GM21717 (cell line): Measurements from ENCODE around the gene CEP104.

ENCODE experiments used
- ATAC-seq: cut with Tn5 transposase; IDR thresholded peaks from one replicate; pipeline ENCODE4 v1.9.1; 2021; ENCODE audit warnings: mild to moderate bottlenecking, moderate library complexity; ENCODE audit not compliant: unreplicated experiment

Gene CEP104

DNA sequence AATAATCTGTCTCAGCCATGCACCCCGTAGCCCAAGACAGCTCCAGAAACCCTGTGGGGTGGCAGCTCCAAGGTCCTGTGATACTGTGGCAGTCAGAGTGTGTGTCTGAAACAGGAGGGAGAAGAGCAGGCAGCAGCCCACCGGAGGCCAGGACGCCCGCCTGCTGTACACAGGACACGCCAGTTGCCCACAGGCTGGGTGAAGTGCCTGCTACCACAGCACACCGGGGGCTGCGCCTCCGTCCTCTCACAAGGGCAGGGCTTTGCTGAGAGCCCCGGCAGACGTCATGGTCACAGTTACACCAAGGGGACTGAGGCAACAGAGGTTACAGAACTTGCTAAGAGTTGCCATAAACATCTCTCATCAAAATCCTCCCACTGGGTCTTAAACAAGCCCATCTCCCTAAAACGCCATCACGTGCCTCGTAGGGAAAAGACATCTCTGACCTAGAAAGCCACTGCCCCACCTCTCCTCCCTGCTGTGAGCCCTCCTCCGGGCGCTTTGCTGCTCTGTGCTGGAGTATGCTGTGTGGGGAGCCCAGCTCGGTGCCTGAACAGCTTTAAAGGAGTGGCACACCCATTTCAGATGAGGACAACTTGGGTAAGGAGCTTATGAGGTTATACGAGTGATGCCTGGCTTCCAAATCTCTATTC is 37.7 kb upstream of the CEP104 start:
- ATAC-seq = no peak

DNA sequence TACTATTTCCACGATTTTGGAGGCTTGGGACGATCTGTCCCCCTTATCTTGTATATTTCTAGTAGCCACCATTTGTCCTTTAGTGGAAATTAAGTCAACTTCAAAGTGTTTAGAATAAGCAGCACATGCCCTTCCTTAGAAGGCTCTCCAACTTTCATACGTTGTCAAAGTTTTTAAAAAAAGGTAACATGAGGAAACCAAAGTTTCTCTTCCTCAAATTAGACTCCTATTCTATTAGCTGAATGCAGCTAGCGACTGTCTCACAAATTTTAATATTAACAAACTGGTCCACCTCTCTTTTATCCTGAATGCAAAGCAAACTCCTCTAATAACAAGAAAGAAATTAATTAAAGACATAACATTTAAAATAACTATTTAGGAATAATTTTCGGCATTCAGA is 36.2 kb upstream of the CEP104 start:
- no peak for ATAC-seq

DNA sequence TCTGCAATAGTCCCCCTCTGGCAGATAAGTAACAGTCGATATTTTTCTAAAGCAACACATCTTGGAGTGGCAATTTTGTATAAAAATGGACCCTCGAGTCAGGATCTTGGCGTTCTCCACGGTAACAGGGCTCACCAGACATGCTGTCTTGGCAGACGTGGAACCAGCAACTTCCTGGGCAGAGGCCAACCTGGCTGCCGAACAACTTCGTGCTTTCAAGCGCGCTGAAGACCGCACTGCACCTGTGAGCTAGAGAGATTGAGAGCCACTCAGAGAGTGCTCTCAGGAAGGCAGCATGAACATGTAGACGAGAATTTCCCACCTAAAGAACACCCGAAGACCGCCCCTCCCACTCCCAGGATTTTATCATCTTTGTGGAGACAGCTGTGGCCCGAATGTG is 35.7 kb upstream of the CEP104 start:
- ATAC-seq = no peak

DNA sequence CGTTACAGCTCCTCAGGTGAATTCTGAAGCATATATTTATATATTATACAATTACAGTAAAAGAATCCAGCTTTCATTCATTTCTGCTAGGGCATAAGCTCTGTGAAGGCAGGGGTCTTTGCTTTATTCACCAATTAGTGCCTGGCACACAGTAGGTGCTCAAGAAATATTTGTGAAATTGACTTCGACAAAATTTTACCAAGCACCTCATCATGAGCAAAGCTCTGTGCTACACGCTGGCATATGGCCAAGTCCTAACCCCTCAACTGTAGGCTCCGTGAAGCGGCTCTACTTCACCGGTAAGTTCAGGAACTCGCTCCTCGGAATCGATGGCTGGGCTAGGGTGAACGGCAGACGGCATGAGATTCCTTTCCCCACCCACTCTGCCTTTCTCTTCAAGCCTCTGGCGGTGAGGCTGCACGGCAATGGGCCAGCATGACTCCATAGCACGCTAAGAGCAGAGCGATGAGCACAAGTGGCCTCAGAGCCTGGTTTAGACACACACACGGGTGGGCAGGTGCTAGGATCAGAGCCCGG is 34.4 kb upstream of the CEP104 start:
- ATAC-seq = no peak

DNA sequence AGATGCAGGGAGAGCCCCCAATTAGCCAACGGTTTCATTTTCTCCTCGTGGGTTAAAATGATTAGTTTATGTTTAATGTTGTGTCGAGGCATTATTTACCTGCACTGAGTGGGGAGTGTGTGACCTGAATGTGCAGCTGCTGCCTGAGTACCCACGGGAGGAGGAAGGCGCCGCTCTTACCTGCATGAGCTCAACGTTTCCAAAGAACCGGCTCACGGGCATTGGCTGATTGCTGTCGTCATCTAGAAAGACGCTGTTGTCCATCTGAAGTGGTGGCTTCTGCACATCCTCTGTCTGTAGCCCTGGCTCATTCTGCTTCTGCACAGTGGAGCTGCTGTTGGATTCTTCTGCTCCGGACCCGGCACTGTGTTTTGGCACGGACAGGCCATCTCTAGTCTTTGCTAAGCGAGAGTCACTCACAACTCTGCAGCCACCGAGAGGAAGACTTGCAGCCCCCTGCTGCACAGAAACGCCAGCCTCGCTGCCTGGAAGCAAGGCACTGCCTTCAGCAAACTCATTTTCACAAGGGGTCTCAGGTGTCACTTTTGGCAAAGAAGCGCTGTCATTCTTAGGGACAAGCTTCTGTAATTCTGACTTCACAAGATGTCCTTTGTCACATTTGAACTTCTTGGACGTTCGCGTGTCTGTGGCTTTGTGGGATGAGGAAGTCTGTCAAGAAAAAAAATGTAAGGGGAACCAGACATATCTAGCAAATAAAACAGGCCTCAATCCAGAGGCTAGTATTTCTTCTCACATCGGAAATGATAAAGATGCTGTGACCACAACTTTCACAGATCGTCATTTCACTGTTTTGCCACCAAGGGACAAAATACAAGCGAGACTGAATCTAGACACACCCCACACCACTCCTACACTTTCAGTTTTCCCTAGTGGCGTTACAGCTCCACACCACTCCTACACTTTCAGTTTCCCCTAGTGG is 33.6 kb upstream of the CEP104 start:
- no peak for ATAC-seq

DNA sequence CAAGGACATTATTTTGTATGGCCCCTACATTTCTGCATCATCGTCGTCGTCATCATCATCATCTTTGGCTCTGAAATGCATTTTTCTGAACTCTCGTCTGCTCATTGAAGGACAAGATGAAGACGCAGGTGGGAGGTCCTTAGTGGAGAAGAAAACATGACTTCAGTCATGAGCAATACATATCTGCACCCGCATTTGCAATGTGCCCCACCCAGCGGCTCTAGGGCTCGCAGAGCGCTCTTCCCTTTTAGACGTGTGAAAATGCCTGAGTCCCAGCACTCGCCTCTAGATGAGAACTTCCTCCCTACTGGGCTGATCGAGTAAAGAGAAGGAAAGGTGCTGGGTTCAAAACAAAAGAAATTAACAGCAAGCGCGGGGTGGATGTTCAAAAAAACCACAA is 32.9 kb upstream of the CEP104 start:
- ATAC-seq = no peak

DNA sequence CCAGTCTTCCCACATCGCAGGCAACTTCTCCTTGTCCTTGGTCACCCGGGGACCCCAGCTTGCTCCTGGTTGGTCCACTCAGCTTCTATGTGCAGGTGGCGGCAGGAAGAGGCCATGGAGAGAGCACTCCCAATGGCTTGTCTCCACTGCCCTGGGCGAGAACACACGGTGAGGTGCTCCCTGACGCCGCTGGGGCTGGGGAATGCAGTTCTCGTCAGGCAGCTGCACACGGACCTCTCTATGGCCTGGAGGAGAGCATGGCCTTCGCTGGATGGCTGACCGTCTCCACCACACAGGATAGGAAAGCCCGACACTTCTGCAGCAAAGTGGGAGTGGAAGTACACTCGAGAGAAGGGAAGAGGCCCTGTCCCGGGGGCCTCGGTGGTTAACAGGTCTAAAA is 31.3 kb upstream of the CEP104 start:
- ATAC-seq = no peak

DNA sequence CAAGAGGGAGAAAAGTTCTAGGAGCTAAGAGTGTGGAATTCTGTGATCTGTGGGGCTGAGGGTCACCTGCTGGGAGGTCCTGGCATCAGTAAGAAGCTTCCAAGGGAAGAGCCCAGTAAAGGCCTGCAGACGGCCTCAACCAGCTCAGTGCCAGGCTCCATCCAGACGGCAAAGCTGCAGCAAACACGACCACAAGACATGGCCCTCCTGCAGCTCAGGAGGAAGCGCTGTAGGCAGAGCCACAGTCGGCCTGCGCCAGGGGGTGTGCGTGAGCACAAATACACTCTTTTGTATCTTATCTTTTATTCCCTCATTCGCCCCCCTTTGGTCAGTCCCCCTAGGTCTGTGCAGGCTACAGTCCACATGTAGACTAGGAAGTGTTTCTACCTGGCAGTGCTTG is 29.7 kb upstream of the CEP104 start:
- no peak for ATAC-seq

DNA sequence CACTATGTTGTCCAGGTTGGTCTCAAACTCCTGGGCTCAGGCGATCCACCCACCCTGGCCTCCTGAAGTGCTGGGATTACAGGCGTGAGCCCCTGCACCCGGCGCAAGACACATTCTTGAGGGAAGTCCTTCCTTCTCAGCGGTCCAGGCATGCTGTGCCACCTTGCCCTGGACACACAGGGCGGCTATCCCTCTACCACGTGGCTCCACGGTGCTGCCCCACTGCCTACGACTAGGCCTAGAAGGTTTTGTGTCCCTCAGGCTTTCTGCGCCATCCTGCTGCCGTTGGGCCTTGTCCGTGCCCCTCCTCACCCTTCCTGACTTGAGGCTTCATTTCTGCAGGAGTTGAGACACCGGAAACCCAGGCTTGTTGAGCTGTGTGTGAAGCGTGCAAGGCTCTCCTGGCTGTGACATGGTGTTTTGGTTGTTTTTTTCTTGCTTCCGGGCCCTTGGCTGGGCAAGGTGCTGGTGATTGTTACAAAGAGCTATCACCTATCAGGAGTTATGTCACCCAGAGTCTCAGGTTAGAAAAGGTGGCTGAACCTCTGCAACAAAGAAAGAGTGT is 29.2 kb upstream of the CEP104 start:
- ATAC-seq = no peak

DNA sequence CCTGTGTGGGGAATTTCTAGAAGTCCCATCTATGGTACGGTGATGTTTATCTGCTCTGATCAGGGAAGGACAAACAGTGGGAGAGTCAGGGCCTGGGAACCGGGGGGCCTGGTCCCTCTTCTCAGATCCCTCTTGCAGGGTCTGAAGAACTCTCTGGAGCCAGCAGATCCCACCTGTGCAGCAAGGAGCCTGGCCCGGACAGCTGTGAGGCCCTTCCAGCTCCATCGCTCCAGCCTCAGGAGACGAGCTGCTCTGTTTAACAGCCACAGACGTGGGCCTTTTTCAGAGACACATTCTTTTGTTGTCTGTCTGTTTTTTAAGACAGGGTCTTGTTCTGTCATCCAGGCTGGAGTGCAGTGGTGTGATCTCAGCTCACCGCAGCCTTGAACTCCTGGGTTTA is 28.6 kb upstream of the CEP104 start:
- no peak for ATAC-seq

DNA sequence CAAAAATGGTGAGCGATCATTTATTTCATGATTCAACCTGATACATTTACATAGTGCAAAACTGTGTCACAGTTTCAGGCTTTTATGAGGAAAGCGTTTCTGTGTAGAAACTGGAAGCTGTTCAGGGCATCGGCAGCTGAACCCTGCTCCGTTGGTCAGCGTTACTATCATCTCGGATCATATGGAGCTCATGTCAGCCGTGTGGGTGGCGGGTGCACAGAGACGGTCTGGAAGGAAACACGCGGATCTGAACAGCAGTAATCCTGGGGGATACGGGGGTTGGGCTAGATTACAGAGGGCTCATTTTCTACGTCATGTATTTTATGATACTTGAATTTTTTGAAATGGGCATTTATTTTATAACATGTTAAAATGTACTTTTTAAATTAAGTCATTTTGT is 28.0 kb upstream of the CEP104 start:
- no peak for ATAC-seq

DNA sequence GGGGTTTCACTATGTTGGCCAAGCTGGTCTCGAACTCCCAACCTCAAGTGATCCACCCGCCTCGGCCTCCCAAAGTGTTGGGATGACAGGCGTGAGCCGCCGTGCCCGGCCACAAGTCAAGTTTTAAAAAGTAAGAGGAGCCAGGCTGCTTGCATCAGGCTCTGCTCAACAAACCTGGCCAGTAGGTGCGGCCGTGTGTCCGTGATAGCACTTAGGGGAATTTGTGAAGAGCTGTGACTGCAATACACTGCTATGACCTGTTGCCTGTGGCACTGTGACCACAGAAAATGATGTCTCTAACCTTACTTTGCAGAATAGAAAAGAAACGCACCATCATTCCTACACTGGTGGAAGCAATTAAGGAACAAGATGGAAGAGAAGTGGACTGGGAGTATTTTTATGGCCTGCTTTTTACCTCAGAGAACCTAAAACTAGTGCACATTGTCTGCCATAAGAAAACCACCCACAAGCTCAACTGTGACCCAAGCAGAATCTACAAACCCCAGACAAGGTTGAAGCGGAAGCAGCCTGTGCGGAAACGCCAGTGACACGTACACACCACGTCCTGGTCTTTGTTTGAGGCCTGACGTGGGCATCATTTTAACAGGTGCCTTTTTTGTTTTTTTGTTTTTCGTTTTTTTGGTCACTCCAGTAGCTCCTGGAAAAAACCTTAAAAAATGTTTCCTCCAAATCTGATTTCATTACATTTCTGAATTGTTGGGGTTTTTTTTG is 26.3 kb upstream of the CEP104 start:
- no peak for ATAC-seq

DNA sequence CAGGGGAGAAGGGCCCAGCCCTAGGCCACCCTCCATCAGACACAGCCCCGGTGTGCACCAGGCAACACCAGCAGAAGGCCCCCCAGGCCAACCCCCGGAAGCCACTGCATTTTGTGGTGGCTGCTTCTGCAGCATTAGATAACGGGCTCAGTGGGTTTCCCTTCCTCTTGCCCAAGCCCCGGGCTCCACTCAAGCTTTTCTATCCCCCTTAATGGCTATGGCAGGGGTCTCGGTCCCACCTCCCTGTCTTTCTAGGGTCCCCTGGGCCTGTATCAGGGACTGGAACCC is 24.1 kb upstream of the CEP104 start:
- ATAC-seq = no peak

DNA sequence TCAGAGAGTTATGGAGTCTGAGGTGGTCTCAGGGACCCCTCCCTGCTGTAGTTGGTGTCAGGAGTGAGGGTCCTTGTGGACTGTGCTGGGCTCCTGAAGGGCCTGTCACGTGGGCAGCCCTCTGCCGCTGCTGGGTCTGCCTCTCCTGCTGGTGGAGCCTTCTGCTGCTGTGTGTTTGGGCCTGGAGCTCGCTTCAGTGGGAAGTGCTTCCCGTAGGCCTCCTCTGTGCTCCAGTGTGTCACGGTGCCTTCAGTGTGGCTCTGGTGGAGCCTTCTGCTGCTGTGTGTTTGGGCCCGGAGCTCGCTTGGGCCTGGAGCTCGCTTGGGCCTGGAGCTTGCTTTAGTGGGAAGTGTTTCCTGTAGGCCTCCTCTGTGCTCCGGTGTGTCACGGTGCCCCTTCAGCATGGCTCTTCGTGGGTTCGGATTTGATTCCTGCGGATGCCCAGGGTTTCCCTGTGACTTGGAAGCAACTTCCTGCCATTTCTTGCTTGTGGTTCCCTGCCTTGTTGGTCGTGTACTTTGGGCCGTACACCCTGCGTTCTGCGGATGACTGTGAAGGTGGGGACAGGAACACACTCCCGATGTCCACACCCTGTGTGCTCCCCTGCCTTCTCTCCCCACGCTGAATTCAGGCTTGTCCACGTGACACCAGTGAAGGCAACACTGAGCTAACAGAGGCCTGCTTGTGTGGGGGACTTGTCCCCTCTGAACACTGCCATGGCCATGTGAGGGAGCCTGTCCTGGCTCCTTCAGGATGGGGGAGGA is 23.6 kb upstream of the CEP104 start:
- no peak for ATAC-seq

DNA sequence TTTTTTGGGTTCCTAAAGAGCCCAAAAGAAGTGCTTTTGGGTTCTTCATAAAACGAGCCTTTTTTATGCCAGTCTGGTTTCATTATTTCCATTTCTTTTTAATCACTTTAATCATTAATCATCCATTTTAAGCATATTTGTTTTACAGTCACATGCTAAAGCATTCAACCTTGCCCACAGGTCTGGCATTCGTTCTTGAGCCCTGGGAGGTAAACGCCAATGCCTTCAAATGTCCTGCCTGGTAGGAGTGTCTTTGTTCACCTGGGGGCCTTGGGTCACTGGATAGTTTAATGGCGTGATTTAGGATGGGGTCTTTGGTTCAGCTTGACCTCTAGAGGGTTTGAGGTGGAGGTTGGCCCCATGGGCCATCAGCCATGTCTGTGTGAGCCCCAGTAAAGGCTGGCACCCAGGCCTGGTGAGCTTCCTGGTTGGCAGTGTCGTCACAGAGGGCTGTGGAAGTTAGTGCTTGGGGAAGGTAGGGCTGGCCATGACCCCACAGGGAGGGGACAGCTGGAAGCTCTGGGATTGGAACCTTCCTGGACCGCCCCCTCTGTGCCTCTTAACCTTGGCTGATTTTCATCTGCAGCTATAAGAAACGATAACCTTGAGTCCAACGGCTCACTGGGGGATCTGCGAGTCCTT is 22.9 kb upstream of the CEP104 start:
- ATAC-seq = no peak

DNA sequence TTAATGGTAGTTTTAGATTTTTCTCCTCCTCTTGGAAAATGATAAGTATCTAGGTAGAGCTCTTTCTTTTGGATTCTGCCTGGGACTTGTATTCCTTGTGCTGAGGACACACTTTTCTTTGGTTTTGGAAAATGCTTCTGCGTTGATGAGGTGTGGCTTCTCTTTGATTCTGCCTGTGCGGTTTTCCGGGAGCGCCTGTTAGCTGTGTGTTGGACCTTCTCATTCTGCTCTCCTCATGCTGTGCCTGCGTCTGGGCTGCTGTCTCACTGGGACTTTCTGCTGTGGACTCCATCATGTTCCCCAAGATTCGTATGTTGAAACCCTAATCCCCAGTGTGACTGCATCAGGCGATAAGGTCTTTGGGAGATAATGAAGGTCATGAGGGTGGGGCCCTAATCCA is 22.1 kb upstream of the CEP104 start:
- ATAC-seq = no peak

DNA sequence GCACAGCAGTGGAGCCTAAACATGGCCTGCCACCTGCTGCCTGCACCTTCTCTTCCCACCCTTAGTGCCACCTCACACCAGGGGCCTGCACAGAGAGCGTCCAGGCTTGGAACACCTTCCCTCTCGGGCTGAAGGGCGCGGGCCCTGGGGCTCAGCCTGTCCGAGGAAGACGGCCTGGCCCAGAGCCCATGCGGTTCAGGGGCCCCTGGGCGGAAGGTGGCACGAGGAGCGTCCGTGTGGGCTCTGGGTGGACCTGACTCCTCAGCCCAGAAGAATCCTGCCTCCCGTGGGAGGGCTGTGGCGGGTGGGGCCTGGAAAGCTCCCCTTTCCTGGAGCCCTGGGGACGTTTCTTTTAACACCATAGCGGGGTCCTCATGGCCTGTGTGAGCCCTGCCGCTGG is 19.7 kb upstream of the CEP104 start:
- ATAC-seq = no peak

DNA sequence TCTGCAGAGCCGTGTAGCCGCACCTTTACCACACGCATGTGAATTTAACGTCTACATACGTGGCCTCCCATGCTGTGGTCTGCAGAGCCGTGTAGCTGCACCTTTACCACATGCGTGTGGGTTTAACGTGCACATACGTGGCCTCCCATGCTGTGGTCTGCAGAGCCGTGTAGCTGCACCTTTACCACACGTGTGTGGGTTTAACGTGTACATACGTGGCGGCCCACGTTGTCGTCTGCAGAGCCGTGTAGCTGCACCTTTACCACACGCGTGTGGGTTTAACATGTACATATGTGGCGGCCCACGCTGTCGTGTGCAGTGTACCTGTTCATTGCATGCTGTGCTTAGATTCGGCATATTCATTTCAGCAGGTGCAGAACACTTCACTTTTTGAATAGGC is 17.7 kb upstream of the CEP104 start:
- ATAC-seq = no peak

DNA sequence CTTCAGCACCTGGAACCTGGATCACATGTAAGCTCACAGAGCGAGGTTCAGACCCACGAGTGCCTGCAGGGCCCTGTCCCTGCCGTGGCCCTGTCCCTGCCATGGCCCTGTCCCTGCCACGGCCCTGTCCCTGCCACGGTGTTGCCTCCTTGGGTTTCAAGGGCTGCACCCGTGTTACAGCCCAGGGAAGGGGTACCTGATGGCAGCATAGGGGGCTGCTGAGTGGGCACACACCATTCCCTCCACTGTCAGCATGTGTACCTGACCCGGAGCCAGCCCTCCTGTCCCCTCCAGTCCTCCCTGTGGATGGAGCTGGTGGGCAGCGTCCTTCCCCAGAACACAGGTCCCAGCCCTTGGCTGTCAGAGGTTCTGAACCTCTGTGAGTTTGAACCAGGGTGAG is 15.5 kb upstream of the CEP104 start:
- ATAC-seq = no peak

DNA sequence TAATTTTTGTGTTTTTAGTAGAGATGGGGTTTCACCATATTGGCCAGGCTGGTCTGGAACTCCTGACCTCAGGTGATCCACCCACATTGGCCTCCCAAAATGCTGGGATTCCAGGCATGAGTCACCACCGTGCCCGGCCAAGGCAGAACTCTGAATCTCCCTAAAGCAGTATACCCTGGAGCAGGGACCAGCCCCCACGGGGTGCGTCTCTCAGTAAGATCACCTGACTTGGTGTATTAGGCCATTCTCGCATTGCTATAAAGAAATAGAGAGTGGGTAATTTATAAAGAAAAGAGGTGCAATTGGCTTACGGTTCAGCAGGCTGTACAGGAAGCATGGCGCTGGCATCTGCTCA is 14.4 kb upstream of the CEP104 start:
- no peak for ATAC-seq
